Activated CD8-positive, alpha-beta memory T cell treated with anti-CD3 and anti-CD28 coated beads for 36 hours (primary cell): ENCODE measurements around the gene MECP2. TPM values are rescaled to one million over a fixed set of nuclear protein-coding genes. Genes with fewer than 3 reads are reported as not detected.
"Not testable (repeated sequence)": the region's sequence is repeated elsewhere in the genome, so short reads cannot be mapped to it uniquely, and the experiment has no call there.

Source experiments
- CTCF ChIA-PET: fragments of 350-600 bp; sonication (Branson Sonifier 250); formaldehyde crosslinking; loops from one replicate; lab custom pipeline; 2021; ENCODE audit warnings: antibody characterized with exemption; lab: Charles Lee
- POLR2A ChIA-PET: fragments of 350-600 bp; sonication (Branson Sonifier 250); formaldehyde crosslinking; loops from one replicate; lab custom pipeline; 2021; ENCODE audit warnings: antibody characterized with exemption; lab: Charles Lee
- total RNA-seq, 2 experiments: library from RNA; stranded (reverse); gene quantifications; one replicate each; pipeline ENCODE4 v1.2.3, GENCODE V29; 2021

The MECP2 gene
- total RNA-seq, 2 experiments from 2014 or later = 49.8 to 51.2 TPM

- CTCF ChIA-PET = interaction anchor here (1.1 to 3.9 kb wide), 6 partner anchors 9 to 106 kb away, joined by 3 to 23 read pairs (median 5); no protein-coding TSS in a partner anchor
- POLR2A ChIA-PET = interaction anchor here (0.5 kb wide), 1 partner anchor 102 kb away, joined by 6 read pairs; no protein-coding TSS in a partner anchor
Measured at GRCh38 chrX:154012336-154012991, 85.1 kb downstream of the MECP2 start.

- ChIA-PET POLR2A (no interaction called here), CTCF (interaction anchor here (2.0 to 3.9 kb wide), 3 partner anchors 8 to 40 kb away, joined by 6 to 23 read pairs (median 9); no protein-coding TSS in a partner anchor)
Measured at GRCh38 chrX:154011376-154012335, 85.9 kb downstream of the MECP2 start.

- CTCF ChIA-PET = no interaction called here
- POLR2A ChIA-PET = interaction anchor here (0.5 to 0.7 kb wide), 2 partner anchors 39 to 466 kb away, joined by 3 read pairs; no protein-coding TSS in a partner anchor
Measured at GRCh38 chrX:154010330-154011087, 87.0 kb downstream of the MECP2 start.

GRCh38 chrX:154008521-154008920 is 89.0 kb downstream of the MECP2 start:
- ChIA-PET POLR2A (no interaction called here), CTCF (interaction anchor here (0.7 kb wide), 2 partner anchors 47 to 54 kb away, joined by 3 to 5 read pairs; no protein-coding TSS in a partner anchor)

DNA sequence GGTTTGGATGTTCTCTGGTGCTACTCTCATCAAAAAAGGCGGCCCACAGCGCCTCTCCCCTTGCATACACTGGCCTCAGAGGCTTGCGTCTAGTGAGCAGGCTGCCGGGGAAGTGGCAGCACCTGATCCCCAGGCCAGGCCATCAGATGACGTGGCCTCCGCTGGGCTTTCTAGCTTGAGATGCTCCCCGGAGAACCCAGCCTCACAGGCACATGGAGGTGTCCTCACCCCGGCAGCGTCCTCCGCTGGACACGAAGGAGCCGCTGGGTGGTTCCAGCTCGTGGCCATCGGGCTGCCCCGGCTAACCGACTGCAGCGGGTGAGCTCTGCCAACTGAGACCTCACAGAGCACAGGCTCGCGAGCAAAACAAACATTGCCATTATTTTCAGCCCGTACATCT is 90.6 kb downstream of the MECP2 start:
- POLR2A ChIA-PET = no interaction called here
- CTCF ChIA-PET = no interaction called here

- ChIA-PET POLR2A (interaction anchor here (1.0 kb wide), 1 partner anchor 76 kb away, joined by 3 read pairs; no protein-coding TSS in a partner anchor), CTCF (interaction anchor here (0.5 to 4.1 kb wide), 2 partner anchors 9 to 26 kb away, joined by 3 to 23 read pairs; no protein-coding TSS in a partner anchor)
Measured at GRCh38 chrX:154004315-154004714, 93.2 kb downstream of the MECP2 start.

DNA sequence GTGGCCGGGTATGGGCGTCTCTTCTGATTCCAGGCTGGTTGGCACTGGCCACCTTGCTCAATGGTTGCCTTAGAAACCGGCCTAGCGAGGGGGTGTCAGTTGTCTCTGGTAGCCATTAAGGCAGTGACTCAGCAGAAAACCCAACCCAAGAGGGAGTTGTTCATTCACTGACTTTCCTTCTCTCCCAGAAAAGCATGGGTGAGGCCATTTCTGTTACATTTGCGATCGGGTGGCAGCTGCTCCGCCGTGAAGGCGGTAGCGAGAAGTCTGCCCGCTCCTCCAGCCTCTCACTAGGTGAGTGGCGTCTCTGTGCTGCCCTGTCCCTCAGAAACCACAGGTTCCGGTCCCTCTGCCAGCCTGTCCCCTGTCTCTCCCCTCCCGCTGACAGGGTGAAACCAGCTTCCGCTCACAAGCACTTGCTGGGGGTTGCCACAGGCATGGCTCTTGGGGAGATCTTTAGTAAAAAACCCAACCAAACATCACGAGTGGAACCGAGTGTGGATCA is 95.2 kb downstream of the MECP2 start:
- ChIA-PET CTCF (interaction anchor here (0.6 to 4.1 kb wide), 2 partner anchors 11 to 14 kb away, joined by 3 to 23 read pairs; no protein-coding TSS in a partner anchor), POLR2A (interaction anchor here (0.6 to 1.4 kb wide), 3 partner anchors 13 to 207 kb away, joined by 3 to 6 read pairs (median 5); no protein-coding TSS in a partner anchor)

DNA sequence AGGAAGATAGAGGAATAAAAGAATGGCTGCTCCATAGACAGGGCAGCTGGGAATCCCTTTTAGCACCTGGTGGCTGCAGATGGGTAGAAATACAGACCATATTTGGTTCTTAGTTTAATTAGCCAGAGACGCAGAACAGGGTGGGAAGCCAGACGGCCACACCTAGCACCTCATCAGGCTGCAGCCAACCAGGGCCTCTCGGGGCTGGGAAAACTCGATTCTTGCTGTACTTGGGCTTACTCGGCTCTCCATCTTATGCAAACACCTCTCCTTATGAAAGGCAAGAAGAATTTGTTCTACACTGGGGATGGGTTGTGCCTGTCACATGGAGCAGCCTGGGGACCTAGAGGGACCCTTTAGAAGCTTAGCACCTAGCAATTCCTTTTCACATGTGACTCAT is 97.5 kb downstream of the MECP2 start:
- ChIA-PET POLR2A (no interaction called here), CTCF (interaction anchor here (1.3 kb wide), 1 partner anchor 13 kb away, joined by 3 read pairs; no protein-coding TSS in a partner anchor)

- CTCF ChIA-PET = interaction anchor here (1.3 kb wide), 1 partner anchor 14 kb away, joined by 3 read pairs; no protein-coding TSS in a partner anchor
- POLR2A ChIA-PET = no interaction called here
Measured at GRCh38 chrX:153999359-154000037, 98.0 kb downstream of the MECP2 start.

DNA sequence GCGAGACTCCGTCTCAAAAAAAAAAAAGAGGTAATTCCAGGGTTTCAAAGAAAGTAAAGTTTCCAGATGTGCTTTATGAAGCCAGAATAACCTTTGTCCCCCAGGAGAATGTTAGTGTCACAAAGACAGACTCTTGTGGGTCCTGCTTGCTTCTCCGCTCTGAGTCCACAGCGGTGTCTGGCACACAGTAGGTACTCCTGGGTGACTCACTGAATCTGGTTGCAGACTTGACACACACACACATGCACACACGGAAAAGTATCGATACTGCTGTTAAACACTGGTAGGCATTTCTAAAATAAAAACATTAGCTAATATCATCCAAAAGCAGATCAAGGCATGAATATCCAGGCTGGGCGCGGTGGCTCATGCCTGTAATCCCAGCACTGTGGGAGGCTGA is 102.0 kb downstream of the MECP2 start:
- ChIA-PET POLR2A (no interaction called here), CTCF (no interaction called here)

- POLR2A ChIA-PET, CTCF ChIA-PET: not testable (repeated sequence)
Measured at GRCh38 chrX:153994398-153994797, 103.1 kb downstream of the MECP2 start.

GRCh38 chrX:153993978-153994377 is 103.5 kb downstream of the MECP2 start:
- ChIA-PET POLR2A (no interaction called here), CTCF (no interaction called here)

DNA sequence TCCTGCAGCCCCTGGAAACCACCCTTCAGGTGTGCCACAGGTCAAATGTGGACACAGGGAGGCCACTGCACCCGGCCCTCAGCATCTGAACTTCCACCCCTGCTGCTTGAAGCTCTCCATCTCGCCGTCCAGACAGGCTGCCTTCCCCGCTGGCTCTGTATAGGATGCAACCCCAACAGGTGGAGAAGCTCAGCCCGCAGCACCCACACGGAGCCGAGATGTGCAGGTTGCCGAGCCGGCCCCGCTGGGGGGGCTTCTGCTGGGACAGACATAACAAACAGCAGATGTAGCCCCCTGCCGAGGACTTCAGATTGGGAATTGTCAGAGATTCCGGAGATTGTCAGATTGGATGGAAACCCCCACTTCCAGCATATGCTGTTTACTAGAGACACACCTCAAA is 104.4 kb downstream of the MECP2 start:
- POLR2A ChIA-PET = no interaction called here
- CTCF ChIA-PET = no interaction called here

DNA sequence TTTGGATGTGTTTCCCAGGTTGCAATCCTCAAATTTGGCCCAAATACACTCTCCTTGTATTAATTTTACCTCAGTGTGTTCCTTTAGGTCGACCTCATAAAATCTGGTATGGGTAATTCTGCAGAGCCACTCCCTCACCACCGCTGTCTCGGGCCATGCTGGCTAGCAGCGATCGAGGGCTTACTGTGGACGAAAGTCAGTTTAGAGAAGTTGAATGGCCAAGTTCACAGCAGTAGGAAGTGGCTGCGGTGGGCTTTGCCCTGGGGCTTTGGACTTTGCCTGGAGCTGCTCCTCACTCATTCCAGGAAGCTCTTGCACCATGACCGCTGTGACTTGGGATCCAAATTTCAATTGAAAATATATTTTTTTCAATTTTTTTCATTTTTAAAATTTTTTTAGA is 105.3 kb downstream of the MECP2 start:
- CTCF ChIA-PET = no interaction called here
- POLR2A ChIA-PET = no interaction called here

DNA sequence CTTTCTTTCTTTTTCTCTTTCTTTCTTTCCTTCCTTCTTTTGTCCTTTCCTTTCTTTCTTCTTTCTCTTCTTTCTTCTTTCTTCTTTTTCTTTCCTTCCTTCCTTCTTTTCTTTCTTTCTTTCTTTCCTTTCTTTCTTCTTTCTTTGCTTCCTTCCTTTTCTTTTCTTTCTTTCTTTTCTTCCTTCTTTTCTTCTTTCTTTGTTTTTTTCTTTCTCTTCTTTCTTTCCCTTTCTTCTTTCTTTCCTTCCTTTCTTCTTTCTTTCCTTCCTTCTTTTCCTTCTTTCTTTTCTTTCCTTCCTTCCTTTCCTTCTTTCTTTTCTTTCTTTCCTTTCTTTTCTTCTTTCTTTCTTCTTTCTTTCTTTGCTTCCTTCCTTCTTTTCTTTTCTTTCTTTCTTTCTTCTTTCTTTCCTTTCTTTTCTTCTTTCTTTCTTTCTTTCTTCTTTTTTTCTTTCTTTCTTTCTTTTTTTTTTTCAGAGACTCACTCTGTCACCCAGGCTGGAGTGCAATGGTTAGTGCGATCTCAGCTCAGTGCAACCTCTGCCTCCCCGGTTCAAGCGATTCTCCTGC is 106.4 kb downstream of the MECP2 start:
- POLR2A ChIA-PET = no interaction called here

GRCh38 chrX:153989973-153990655 is 107.4 kb downstream of the MECP2 start:
- CTCF ChIA-PET = no interaction called here
- POLR2A ChIA-PET = interaction anchor here (1.6 kb wide), 1 partner anchor 12 kb away, joined by 6 read pairs; no protein-coding TSS in a partner anchor

More for the DNA sequence above, 106.4 kb downstream of the MECP2 start:
- CTCF ChIA-PET = no interaction called here

GRCh38 chrX:153988493-153988892 is 109.0 kb downstream of the MECP2 start:
- ChIA-PET CTCF (no interaction called here), POLR2A (interaction anchor here (1.6 kb wide), 1 partner anchor 14 kb away, joined by 6 read pairs; no protein-coding TSS in a partner anchor)
